Measurements from ENCODE around the gene TGM5. TPM values are rescaled to one million over a fixed set of nuclear protein-coding genes. Genes with fewer than 3 reads are reported as not detected.

TGM5 gene
- polyA plus RNA-seq, 2 of the 4 experiments (the other 2 are of a cell fraction), result not detected

DNA sequence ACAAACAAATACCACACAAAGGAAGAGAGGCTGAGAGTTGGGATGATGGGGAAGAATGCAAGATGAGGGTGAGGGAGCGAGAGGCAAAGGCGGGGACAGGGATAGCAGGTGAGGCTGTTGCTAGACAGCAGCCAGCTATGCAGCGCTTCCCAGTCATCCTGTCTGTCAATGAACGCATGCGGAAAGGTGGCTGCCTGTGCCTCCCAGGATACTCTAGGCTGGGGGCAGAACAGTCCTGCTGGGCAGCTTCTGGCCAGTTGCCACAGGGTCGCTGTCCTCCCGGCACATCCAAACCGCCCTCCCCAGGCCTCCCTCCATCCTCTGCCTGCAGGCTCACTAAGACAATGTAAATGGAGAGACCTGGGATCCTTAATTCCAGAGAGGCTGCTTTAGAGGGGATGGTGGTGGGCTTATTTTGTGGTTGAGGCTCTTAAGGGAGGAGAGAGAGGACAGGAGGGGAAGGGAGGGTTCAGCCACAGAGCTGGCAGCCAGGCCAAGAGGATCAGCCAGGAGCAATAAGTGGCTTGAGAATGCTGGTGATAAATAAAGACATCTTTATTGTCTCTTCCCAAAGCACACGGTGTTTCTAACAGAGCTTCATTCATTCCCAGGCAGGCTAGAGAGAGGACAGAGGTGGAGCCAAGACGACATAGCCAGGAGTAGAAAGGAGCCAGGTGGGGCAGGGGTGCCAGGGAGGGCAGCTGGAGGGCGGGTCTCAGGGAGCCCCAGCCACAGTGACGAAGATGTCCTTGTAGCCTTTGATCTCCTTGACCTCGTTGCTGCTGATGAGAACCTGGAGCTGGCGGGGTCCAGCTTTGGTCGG lies 9.2 kb upstream of the TGM5 start:
- H3K27ac ChIP-seq, result no peak overlapping the region
- TF ChIP-seq RCOR1 (IDR thresholded peaks at IDR 0.05; ENCODE audit: low read depth, low read length) (no peak), JUNB (IDR thresholded peaks at IDR 0.05) (no peak), MYC (IDR thresholded peaks at IDR 0.05; ENCODE audit: borderline replicate concordance, low read length) (no peak), NR3C1 (IDR thresholded peaks at IDR 0.05) (no peak), TP53 (CRISPR knock-in tag; IDR thresholded peaks at IDR 0.05) (no peak), POLR2AphosphoS2 (conservative IDR thresholded peaks at IDR 0.05; ENCODE audit: low read length) (no peak), RFX5 (IDR thresholded peaks at IDR 0.05) (no peak), ZC3H11A (IDR thresholded peaks at IDR 0.05) (no peak), HOXA7 (CRISPR knock-in tag; IDR thresholded peaks at IDR 0.05) (no peak)
- FAIRE-seq (no peak), ATAC-seq (no peak; a peak in 1 of 6 replicates), DNase-seq (ENCODE audit: low read depth in 1 of 2, low spot score in 1 of 2) (no peak)
- WGBS (ENCODE audit: missing lambda C conversion rate), result 56% methylated on average over 11 of the region's 15 CpGs
- H3K4me3 ChIP-seq, result no peak overlapping the region
- no peaks in the 10 kb centered on the region for H3K4me1 ChIP-seq
- no peaks in the 10 kb centered on the region; the same call in 1 of the 3 replicates for H3K9me3 ChIP-seq
- H3K4me2 ChIP-seq, result no peak overlapping the region
- ChIA-PET POLR2A (no interaction called here), CTCF (interaction anchor here (0.9 to 2.2 kb wide), 5 partner anchors 10 to 87 kb away, joined by 3 to 21 read pairs (median 10); partner anchors contain the start of gene TGM5)

DNA sequence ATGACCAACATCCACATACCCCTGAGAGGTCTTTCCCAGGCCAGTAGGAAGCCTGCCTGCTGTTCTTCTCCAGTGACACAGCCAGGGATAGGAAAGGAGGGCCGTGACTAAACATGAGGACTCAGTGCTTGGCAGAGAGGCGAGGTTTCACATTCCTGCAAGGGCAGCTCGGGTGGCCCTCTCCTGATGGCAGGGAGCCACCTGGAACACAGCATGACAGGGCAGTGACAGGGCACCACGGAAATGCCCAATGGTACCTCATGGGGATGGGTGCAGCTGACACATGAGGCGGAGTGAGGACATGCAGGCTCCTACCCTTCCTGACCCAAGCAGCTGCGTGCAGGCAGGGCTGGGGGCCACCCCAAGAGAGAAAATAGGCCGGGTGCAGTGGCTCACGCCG lies 7.4 kb upstream of the TGM5 start:
- POLR2A ChIA-PET, result no interaction called here
- DNase-seq (ENCODE audit: low read depth in 1 of 2, low spot score in 1 of 2), result no peak
- H3K4me3 ChIP-seq, result no peak overlapping the region
- no peak overlapping the region for H3K4me2 ChIP-seq
- ATAC-seq, result no peak
- CTCF ChIA-PET, result interaction anchor here (0.8 to 1.7 kb wide), 2 partner anchors 8 to 138 kb away, joined by 4 to 5 read pairs; no protein-coding TSS in a partner anchor
- FAIRE-seq, result no peak
- no peaks in the 10 kb centered on the region for H3K4me1 ChIP-seq
- H3K27ac ChIP-seq, result no peak overlapping the region
- WGBS (ENCODE audit: missing lambda C conversion rate), result 72% methylated on average over 7 of the region's 9 CpGs
- TF ChIP-seq FOSB (CRISPR knock-in tag; IDR thresholded peaks at IDR 0.05) (no peak), CEBPB (IDR thresholded peaks at IDR 0.05) (no peak), ZFP36 (IDR thresholded peaks at IDR 0.05; ENCODE audit: borderline replicate concordance, partially characterized antibody) (no peak), RNF2 (IDR thresholded peaks at IDR 0.05; ENCODE audit: borderline replicate concordance, low read depth) (no peak), CHD2 (IDR thresholded peaks at IDR 0.05; ENCODE audit: low read length, partially characterized antibody) (no peak), TFCP2L1 (CRISPR knock-in tag; IDR thresholded peaks at IDR 0.05) (no peak), FOSL2 (IDR thresholded peaks at IDR 0.05) (no peak), FOSL2 (CRISPR knock-in tag; IDR thresholded peaks at IDR 0.05) (no peak), PHF8 (IDR thresholded peaks at IDR 0.05; ENCODE audit: borderline replicate concordance, low read depth) (no peak), RFX5 (IDR thresholded peaks at IDR 0.05) (no peak), NFE2L2 (conservative IDR thresholded peaks at IDR 0.05; ENCODE audit: low read length) (no peak), EHMT2 (IDR thresholded peaks at IDR 0.05; ENCODE audit: low read depth) (no peak), JUNB (IDR thresholded peaks at IDR 0.05) (no peak), USF2 (IDR thresholded peaks at IDR 0.05) (no peak), MAZ (IDR thresholded peaks at IDR 0.05; ENCODE audit: borderline replicate concordance, low read depth, low read length) (no peak), ZSCAN20 (CRISPR knock-in tag; IDR thresholded peaks at IDR 0.05) (no peak), KDM1A (IDR thresholded peaks at IDR 0.05; ENCODE audit: low read depth) (no peak)
- TF ChIP-seq, protein P1, sequence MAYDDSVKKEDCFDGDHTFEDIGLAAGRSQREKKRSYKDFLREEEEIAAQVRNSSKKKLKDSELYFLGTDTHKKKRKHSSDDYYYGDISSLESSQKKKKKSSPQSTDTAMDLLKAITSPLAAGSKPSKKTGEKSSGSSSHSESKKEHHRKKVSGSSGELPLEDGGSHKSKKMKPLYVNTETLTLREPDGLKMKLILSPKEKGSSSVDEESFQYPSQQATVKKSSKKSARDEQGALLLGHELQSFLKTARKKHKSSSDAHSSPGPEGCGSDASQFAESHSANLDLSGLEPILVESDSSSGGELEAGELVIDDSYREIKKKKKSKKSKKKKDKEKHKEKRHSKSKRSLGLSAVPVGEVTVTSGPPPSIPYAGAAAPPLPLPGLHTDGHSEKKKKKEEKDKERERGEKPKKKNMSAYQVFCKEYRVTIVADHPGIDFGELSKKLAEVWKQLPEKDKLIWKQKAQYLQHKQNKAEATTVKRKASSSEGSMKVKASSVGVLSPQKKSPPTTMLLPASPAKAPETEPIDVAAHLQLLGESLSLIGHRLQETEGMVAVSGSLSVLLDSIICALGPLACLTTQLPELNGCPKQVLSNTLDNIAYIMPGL (CRISPR knock-in tag; IDR thresholded peaks at IDR 0.05; ENCODE audit: borderline replicate concordance), result no peak
- TF ChIP-seq, protein P2, sequence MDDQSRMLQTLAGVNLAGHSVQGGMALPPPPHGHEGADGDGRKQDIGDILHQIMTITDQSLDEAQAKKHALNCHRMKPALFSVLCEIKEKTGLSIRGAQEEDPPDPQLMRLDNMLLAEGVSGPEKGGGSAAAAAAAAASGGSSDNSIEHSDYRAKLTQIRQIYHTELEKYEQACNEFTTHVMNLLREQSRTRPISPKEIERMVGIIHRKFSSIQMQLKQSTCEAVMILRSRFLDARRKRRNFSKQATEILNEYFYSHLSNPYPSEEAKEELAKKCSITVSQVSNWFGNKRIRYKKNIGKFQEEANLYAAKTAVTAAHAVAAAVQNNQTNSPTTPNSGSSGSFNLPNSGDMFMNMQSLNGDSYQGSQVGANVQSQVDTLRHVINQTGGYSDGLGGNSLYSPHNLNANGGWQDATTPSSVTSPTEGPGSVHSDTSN (IDR thresholded peaks at IDR 0.05), result no peak
- H3K9me3 ChIP-seq, result no peaks in the 10 kb centered on the region; the same call in 1 of the 3 replicates

Data from A549 (cell line).